Loucy (cell line): ENCODE data around the gene TRIP13.

ENCODE experiments used
- H2AFZ ChIP-seq: fragments of 200-600 bp; sonication (generic); 2 replicates; pipeline ENCODE4 v1.6.0; 2016; ENCODE audit warnings: antibody characterized with exemption, mild to moderate bottlenecking, low read length, moderate library complexity
- H3F3A ChIP-seq: fragments of 200-600 bp; 2 replicates; pipeline ENCODE4 v1.6.0; 2016; ENCODE audit warnings: antibody characterized with exemption, low read depth, mild to moderate bottlenecking
- H3K27me3 ChIP-seq: fragments of 200-600 bp; sonication (generic); 2 replicates; pipeline ENCODE4 v1.6.1; 2014; ENCODE audit warnings: low read length, mild to moderate bottlenecking; ENCODE audit not compliant: insufficient read depth, poor library complexity, severe bottlenecking
- H3K36me3 ChIP-seq: fragments of 200-600 bp; sonication (generic); 2 replicates; pipeline ENCODE4 v1.6.1; 2016; ENCODE audit warnings: low read length; ENCODE audit not compliant: insufficient read depth
- H3K4me1 ChIP-seq: fragments of 200-600 bp; sonication (generic); 2 replicates; pipeline ENCODE4 v1.5.1; 2014; ENCODE audit warnings: low read length, mild to moderate bottlenecking; ENCODE audit not compliant: insufficient read depth, poor library complexity, severe bottlenecking
- H3K4me2 ChIP-seq: fragments of 200-600 bp; sonication (generic); 2 replicates; pipeline ENCODE4 v1.6.0; 2014; ENCODE audit warnings: antibody characterized with exemption, low read length, low read depth, mild to moderate bottlenecking; ENCODE audit not compliant: poor library complexity, severe bottlenecking
- H3K4me3 ChIP-seq: fragments of 200-600 bp; sonication (generic); 2 replicates; pipeline ENCODE4 v1.5.1; 2014; ENCODE audit warnings: low read length, mild to moderate bottlenecking, mixed read lengths; ENCODE audit not compliant: poor library complexity, severe bottlenecking
- H3K79me2 ChIP-seq: fragments of 200-600 bp; sonication (generic); 2 replicates; pipeline ENCODE4 v1.6.1; 2014; ENCODE audit warnings: low read length; ENCODE audit not compliant: insufficient read depth
- H3K9ac ChIP-seq: fragments of 200-600 bp; sonication (generic); 2 replicates; pipeline ENCODE4 v1.6.0; 2014; ENCODE audit warnings: mild to moderate bottlenecking, low read depth, low read length, moderate library complexity; ENCODE audit not compliant: poor library complexity, severe bottlenecking
- H3K9me2 ChIP-seq: fragments of 200-600 bp; sonication (generic); replicated peaks from 2 replicates; pipeline ENCODE4 v1.6.1; 2016; ENCODE audit warnings: low read depth, low read length, mixed read lengths
- H3K9me3 ChIP-seq: fragments of 200-600 bp; sonication (generic); 2 replicates; pipeline ENCODE4 v1.6.1; 2014; ENCODE audit warnings: mild to moderate bottlenecking, antibody characterized with exemption, low read length, low read depth; ENCODE audit not compliant: insufficient read depth
- H4K20me1 ChIP-seq: fragments of 200-600 bp; sonication (generic); 2 replicates; pipeline ENCODE4 v1.6.0; 2014; ENCODE audit warnings: antibody characterized with exemption, low read length, mild to moderate bottlenecking; ENCODE audit not compliant: insufficient read depth, poor library complexity, severe bottlenecking
- CTCF ChIP-seq: fragments of 200-600 bp; sonication (generic); conservative IDR thresholded peaks from 2 replicates; pipeline ENCODE4 v1.5.1; 2014; ENCODE audit warnings: mild to moderate bottlenecking, antibody characterized with exemption, low read length
- EZH2phosphoT487 ChIP-seq: fragments of 200-600 bp; IDR thresholded peaks from 2 replicates; pipeline ENCODE4 v1.6.1; 2018; ENCODE audit warnings: antibody characterized with exemption, mild to moderate bottlenecking, moderate library complexity, borderline replicate concordance

TRIP13 gene

GRCh38 chr5:953535-954449 lies 61.1 kb downstream of the TRIP13 start:
- Histone ChIP-seq H4K20me1 (no peaks in the 10 kb centered on the region), H2AFZ (no peak overlapping the region)

GRCh38 chr5:955886-956761 lies 63.4 kb downstream of the TRIP13 start:
- Histone ChIP-seq H3K9me2 (no peaks in the 10 kb centered on the region), H3F3A (no peaks in the 10 kb centered on the region), H4K20me1 (no peaks in the 10 kb centered on the region), H3K27me3 (no peaks in the 10 kb centered on the region), H3K9me3 (no peaks in the 10 kb centered on the region), H3K79me2 (no peaks in the 10 kb centered on the region), H3K4me3 (peak overlapping the region; percentile 59), H2AFZ (no peak overlapping the region), H3K4me1 (peaks cover 73% of the 10 kb centered on the region), H3K36me3 (no peaks in the 10 kb centered on the region), H3K4me2 (peak overlapping the region; percentile 71), H3K9ac (peak overlapping the region; percentile 64)
- no peak for TF ChIP-seq EZH2phosphoT487
- TF ChIP-seq CTCF = no peak

More at GRCh38 chr5:953535-954449, 61.1 kb downstream of the TRIP13 start:
- H3K9me3 ChIP-seq = peaks cover 5% of the 10 kb centered on the region; the same call in 1 of the 2 replicates
- no peak overlapping the region for H3K4me3 ChIP-seq
- no peaks in the 10 kb centered on the region for H3K79me2 ChIP-seq
- no peak overlapping the region for H3K4me2 ChIP-seq
- TF ChIP-seq EZH2phosphoT487 (no peak), CTCF (no peak)
- no peaks in the 10 kb centered on the region for H3F3A ChIP-seq
- H3K9me2 ChIP-seq = no peaks in the 10 kb centered on the region
- no peaks in the 10 kb centered on the region for H3K36me3 ChIP-seq
- peaks cover 59% of the 10 kb centered on the region for H3K4me1 ChIP-seq
- H3K9ac ChIP-seq = no peak overlapping the region
- H3K27me3 ChIP-seq = no peaks in the 10 kb centered on the region

- H3F3A ChIP-seq = no peaks in the 10 kb centered on the region
- no peaks in the 10 kb centered on the region for H3K27me3 ChIP-seq
- H3K36me3 ChIP-seq = no peaks in the 10 kb centered on the region
- no peaks in the 10 kb centered on the region for H4K20me1 ChIP-seq
- peak overlapping the region; percentile 64 for H3K9ac ChIP-seq
- TF ChIP-seq CTCF = peak; percentile 64
- TF ChIP-seq EZH2phosphoT487 = no peak
- peak overlapping the region; percentile 71 for H3K4me2 ChIP-seq
- no peaks in the 10 kb centered on the region; the same call in 1 of the 2 replicates for H3K79me2 ChIP-seq
- H3K9me2 ChIP-seq = no peaks in the 10 kb centered on the region
- H3K9me3 ChIP-seq = no peaks in the 10 kb centered on the region
- H3K4me3 ChIP-seq = peak overlapping the region; percentile 59
- peaks cover 83% of the 10 kb centered on the region for H3K4me1 ChIP-seq
- no peak overlapping the region for H2AFZ ChIP-seq
Measured at GRCh38 chr5:956941-957747, 64.5 kb downstream of the TRIP13 start.
